Ramos (cell line): Measurements from ENCODE around the gene NYAP2.

ENCODE experiments used
- in situ Hi-C: fragments of 300-500 bp; cut with MboI; formaldehyde crosslinking; loops from one replicate; pipeline ENCODE4 v1.14.3; 2022; ENCODE audit warnings: low sequenced_read_pairs; ENCODE audit not compliant: unreplicated experiment

NYAP2 gene

DNA sequence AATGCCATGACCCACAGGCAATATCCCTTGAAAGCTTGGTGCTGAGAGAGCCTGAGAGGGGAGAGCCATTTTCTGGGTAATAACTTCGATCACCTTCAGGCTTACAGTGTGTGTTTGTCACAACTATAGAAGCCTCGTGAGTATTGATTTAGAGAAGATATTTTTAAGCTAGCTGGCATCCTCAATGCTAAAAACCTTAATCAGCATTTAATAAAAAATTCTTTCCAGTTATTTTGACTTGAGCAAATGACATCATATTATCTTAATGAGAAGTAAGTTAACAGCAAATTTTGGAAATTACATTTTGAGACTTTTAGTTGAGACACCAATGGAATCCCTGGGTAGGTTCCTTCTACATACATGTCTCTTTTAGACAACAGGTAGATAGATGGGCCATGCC lies 283.7 kb downstream of the NYAP2 start:
- in situ Hi-C loops = no loop called here

DNA sequence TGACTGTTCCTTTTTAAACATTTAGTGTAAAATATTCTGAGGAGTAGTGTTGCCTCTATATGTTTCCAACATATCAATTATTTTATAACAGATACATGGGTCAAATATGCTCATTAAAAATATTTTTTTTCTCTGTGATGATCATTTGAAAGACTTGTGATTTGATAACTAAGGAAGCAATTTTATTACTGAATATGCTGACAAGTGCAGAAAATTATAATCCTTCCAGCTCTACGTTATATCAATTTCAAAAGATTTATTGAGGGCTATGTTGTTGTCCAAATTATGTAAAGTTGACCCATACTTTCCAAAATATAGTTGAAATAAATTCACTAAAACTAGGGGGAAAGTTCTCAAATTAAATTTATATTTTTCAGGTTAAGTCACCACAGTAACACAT lies 290.6 kb downstream of the NYAP2 start:
- in situ Hi-C loops = no loop called here

GRCh38 chr2:225691711-225692110 lies 292.2 kb downstream of the NYAP2 start:
- in situ Hi-C loops = no loop called here

DNA sequence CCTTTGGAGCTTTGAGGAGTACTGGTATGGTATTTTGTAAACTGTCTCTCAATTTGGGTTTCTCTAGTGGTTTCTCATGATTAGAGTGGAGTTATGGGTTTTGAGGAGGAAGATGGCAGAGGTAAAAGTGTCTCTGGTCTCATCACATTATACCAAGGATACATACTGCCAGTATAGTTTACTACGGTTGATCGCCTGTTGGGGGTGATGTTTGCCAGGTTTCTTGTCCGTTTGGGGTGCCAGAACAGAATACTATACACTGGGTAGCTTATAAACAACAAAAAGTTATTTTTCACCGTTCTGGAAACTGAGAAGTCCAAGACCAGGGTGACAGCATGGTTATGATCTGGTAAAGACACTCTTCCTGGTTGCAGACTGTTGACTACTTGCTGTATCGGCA lies 293.7 kb downstream of the NYAP2 start:
- in situ Hi-C loops = no loop called here

GRCh38 chr2:225694664-225695063 lies 295.2 kb downstream of the NYAP2 start:
- in situ Hi-C loops = no loop called here

- in situ Hi-C loops = no loop called here
These were observed 298.4 kb downstream of the NYAP2 start for GRCh38 chr2:225697936-225698335.
